Naive thymus-derived CD4-positive, alpha-beta T cell (primary cell): ENCODE measurements around the gene SUN3. TPM values are rescaled to one million over a fixed set of nuclear protein-coding genes. Genes with fewer than 3 reads are reported as not detected.

Experiments used
- ATAC-seq: fragments of 150-1000 bp; cut with Tn5 transposase; 2 replicates; pipeline ENCODE4 v1.10.0; 2021; ENCODE audit warnings: mild to moderate bottlenecking, moderate library complexity
- CTCF ChIA-PET: fragments of 350-600 bp; sonication (Branson Sonifier 250); formaldehyde crosslinking; loops from one replicate; lab custom pipeline; 2021; ENCODE audit warnings: antibody characterized with exemption; lab: Charles Lee
- POLR2A ChIA-PET: fragments of 350-600 bp; sonication (Branson Sonifier 250); formaldehyde crosslinking; loops from one replicate; lab custom pipeline; 2021; ENCODE audit warnings: antibody characterized with exemption, inconsistent platforms; lab: Charles Lee
- DNase-seq, 9 donors: peaks; one replicate each; pipeline versions ENCODE4 v3.0.0 to v3.0.0-alpha.2; 2020 to 2022; ENCODE audit warnings: mixed read lengths in 1 of 9
- H3K27ac ChIP-seq: one replicate; pipeline ENCODE4 v1.7.0; 2013; ENCODE audit warnings: mild to moderate bottlenecking, low read depth, low read length, moderate library complexity
- H3K27me3 ChIP-seq, 2 donors: one replicate each; pipeline ENCODE4 v1.7.0; 2013; ENCODE audit warnings: low read length in 2 of 2, mild to moderate bottlenecking in 2 of 2, moderate library complexity in 2 of 2; ENCODE audit not compliant: control insufficient read depth in 2 of 2, insufficient read depth in 2 of 2
- H3K36me3 ChIP-seq, 3 experiments: 1 replicate in 2 of 3; 2 replicates in 1 of 3; pipeline ENCODE4 v1.7.0; 2013; ENCODE audit warnings: low read length in 3 of 3, mild to moderate bottlenecking in 3 of 3, moderate library complexity in 1 of 3; ENCODE audit not compliant: insufficient read depth in 3 of 3, control insufficient read depth in 2 of 3
- H3K4me1 ChIP-seq, 2 donors: one replicate each; pipeline ENCODE4 v1.7.0; 2013; ENCODE audit warnings: low read length in 2 of 2, mild to moderate bottlenecking in 2 of 2, moderate library complexity in 1 of 2; ENCODE audit not compliant: control insufficient read depth in 2 of 2, insufficient read depth in 2 of 2
- H3K4me3 ChIP-seq: 2 replicates; pipeline ENCODE4 v1.7.0; 2013; ENCODE audit warnings: mild to moderate bottlenecking, low read length
- H3K9me3 ChIP-seq, 3 experiments: 1 replicate in 2 of 3; 2 replicates in 1 of 3; pipeline ENCODE4 v1.7.0; 2013; ENCODE audit warnings: low read length in 3 of 3; ENCODE audit not compliant: control insufficient read depth in 2 of 3
- H3K27ac Mint-ChIP-seq, 9 donors: one replicate each; pipeline ENCODE4 v1.8.0; 2020 to 2022; ENCODE audit warnings: mixed read lengths in 9 of 9, mild to moderate bottlenecking in 8 of 9, moderate library complexity in 5 of 9, inconsistent platforms in 2 of 9
- H3K27me3 Mint-ChIP-seq, 5 donors: one replicate each; pipeline ENCODE4 v1.8.0; 2021 to 2022; ENCODE audit warnings: mixed read lengths in 5 of 5, mild to moderate bottlenecking in 1 of 5
- H3K36me3 Mint-ChIP-seq, 5 donors: one replicate each; pipeline ENCODE4 v1.8.0; 2020 to 2022; ENCODE audit warnings: mixed read lengths in 5 of 5, mild to moderate bottlenecking in 3 of 5, inconsistent platforms in 1 of 5
- H3K4me1 Mint-ChIP-seq, 7 donors: one replicate each; pipeline ENCODE4 v1.8.0; 2020 to 2022; ENCODE audit warnings: mixed read lengths in 7 of 7, mild to moderate bottlenecking in 3 of 7, inconsistent platforms in 1 of 7
- H3K4me3 Mint-ChIP-seq, 10 donors: one replicate each; pipeline ENCODE4 v1.8.0; 2020 to 2022; ENCODE audit warnings: mild to moderate bottlenecking in 10 of 10, mixed read lengths in 10 of 10, moderate library complexity in 6 of 10, inconsistent platforms in 2 of 10
- H3K9me3 Mint-ChIP-seq, 11 donors: one replicate each; pipeline ENCODE4 v1.8.0; 2020 to 2022; ENCODE audit warnings: mixed read lengths in 11 of 11, mild to moderate bottlenecking in 4 of 11, inconsistent platforms in 1 of 11, moderate library complexity in 1 of 11
- intact Hi-C, 2 donors: fragments of 100-400 bp; cut with micrococcal nuclease; formaldehyde crosslinking; loops; one replicate each; pipeline ENCODE4 v1.15.1; 2023
- polyA plus RNA-seq, 2 donors: library from polyadenylated mRNA; unstranded; fragments of 300-500 nt; fragmentation: Illumina TruSeq; gene quantifications; one replicate each; pipeline ENCODE4 v1.2.3, GENCODE V29; 2021
- total RNA-seq, 6 experiments: library from RNA in 5 of 6; stranded (reverse) in 5 of 6; gene quantifications; 1 replicate in 5 of 6; 2 replicates in 1 of 6; pipeline ENCODE4 v1.2.3 and lab custom pipeline; 2021 to 2026

SUN3 gene
- total and polyA plus RNA-seq, 7 experiments from 2014 or later = 0.53 to 2.7 (median 1.2) TPM; not detected in 3

- no peak overlapping the region for H3K27ac Mint-ChIP-seq
- H3K4me1 ChIP-seq = no peaks in the 10 kb centered on the region
- no peaks in the 10 kb centered on the region for H3K27me3 ChIP-seq
- no peaks in the 10 kb centered on the region for H3K27me3 Mint-ChIP-seq
- POLR2A ChIA-PET = no interaction called here
- no peak for DNase-seq
- H3K4me3 Mint-ChIP-seq = no peak overlapping the region
- H3K27ac ChIP-seq = no peak overlapping the region
- peaks cover 0 to 11% (median 6%) of the 10 kb centered on the region in 5 donors for H3K36me3 Mint-ChIP-seq
- H3K4me1 Mint-ChIP-seq = no peaks in the 10 kb centered on the region
- CTCF ChIA-PET = interaction anchor here (0.5 to 1.0 kb wide), 2 partner anchors 93 to 161 kb away, joined by 4 to 7 read pairs; no protein-coding TSS in a partner anchor
- no peak overlapping the region for H3K4me3 ChIP-seq
- ATAC-seq = no peak
- H3K36me3 ChIP-seq = peaks cover 0 to 5% (median 0%) of the 10 kb centered on the region in 3 experiments
- no peaks in the 10 kb centered on the region for H3K9me3 Mint-ChIP-seq
- intact Hi-C loops = loop anchor here (10.0 kb wide), 3 partner anchors 765 to 1255 kb away; no protein-coding TSS in a partner anchor
- no peaks in the 10 kb centered on the region for H3K9me3 ChIP-seq
Measured at GRCh38 chr7:47949703-47950102, 79.2 kb downstream of the SUN3 start.

- no peak within 1 kb of the TSS for H3K4me3 ChIP-seq
- no peaks in the 10 kb centered on the region for H3K27me3 Mint-ChIP-seq
- CTCF ChIA-PET = interaction anchor here (0.7 to 0.8 kb wide), 2 partner anchors 85 to 207 kb away, joined by 4 read pairs; no protein-coding TSS in a partner anchor
- no peak within 1 kb of the TSS for H3K27ac Mint-ChIP-seq
- ATAC-seq (no peak), DNase-seq (no peak)
- no peaks in the 10 kb centered on the region for H3K27me3 ChIP-seq
- H3K4me1 ChIP-seq = no peaks in the 10 kb centered on the region
- H3K36me3 Mint-ChIP-seq = no peaks in the 10 kb centered on the region
- no peaks in the 10 kb centered on the region for H3K4me1 Mint-ChIP-seq
- POLR2A ChIA-PET = no interaction called here
- intact Hi-C loops = loop anchor here (10.0 kb wide), 3 partner anchors 767 to 1257 kb away; no protein-coding TSS in a partner anchor
- H3K9me3 Mint-ChIP-seq = no peaks in the 10 kb centered on the region
- peak within 1 kb of the TSS in 1 of 10 donors; percentile 50 for H3K4me3 Mint-ChIP-seq
- no peaks in the 10 kb centered on the region for H3K9me3 ChIP-seq
- no peaks in the 10 kb centered on the region for H3K36me3 ChIP-seq
- H3K27ac ChIP-seq = no peak within 1 kb of the TSS
Measured at GRCh38 chr7:47948141-47948790, 80.6 kb downstream of the SUN3 start, which contains the start of gene PKD1L1. Gene PKD1L1, minus strand, starts transcription at chr7:47948466. Its CDS starts 26 bp downstream, at chr7:47948440.

- ChIA-PET POLR2A (interaction anchor here (0.6 kb wide), 1 partner anchor 513 kb away, joined by 4 read pairs; no protein-coding TSS in a partner anchor), CTCF (no interaction called here)
- Mint-ChIP-seq H3K4me1 (no peaks in the 10 kb centered on the region), H3K27me3 (no peaks in the 10 kb centered on the region), H3K36me3 (no peaks in the 10 kb centered on the region), H3K27ac (no peak overlapping the region), H3K9me3 (no peaks in the 10 kb centered on the region), H3K4me3 (no peak overlapping the region)
- no peaks in the 10 kb centered on the region for H3K9me3 ChIP-seq
- no peaks in the 10 kb centered on the region for H3K27me3 ChIP-seq
- H3K36me3 ChIP-seq = no peaks in the 10 kb centered on the region
- no peak for ATAC-seq
- intact Hi-C loops = loop anchor here (10.0 kb wide), 3 partner anchors 767 to 1257 kb away; no protein-coding TSS in a partner anchor
- H3K27ac ChIP-seq = no peak overlapping the region
- H3K4me1 ChIP-seq = no peaks in the 10 kb centered on the region
- H3K4me3 ChIP-seq = no peak overlapping the region
- DNase-seq = no peak
Measured at GRCh38 chr7:47947355-47947749, 81.6 kb downstream of the SUN3 start.

- no peaks in the 10 kb centered on the region for H3K27me3 Mint-ChIP-seq
- intact Hi-C loops = loop anchor here (10.0 kb wide), 3 partner anchors 768 to 1258 kb away; no protein-coding TSS in a partner anchor
- POLR2A ChIA-PET = interaction anchor here (0.6 kb wide), 1 partner anchor 512 kb away, joined by 4 read pairs; no protein-coding TSS in a partner anchor
- no peaks in the 10 kb centered on the region for H3K9me3 ChIP-seq
- ATAC-seq (no peak), DNase-seq (no peak)
- no peaks in the 10 kb centered on the region for H3K36me3 Mint-ChIP-seq
- H3K27ac ChIP-seq = no peak overlapping the region
- no peaks in the 10 kb centered on the region for H3K4me1 ChIP-seq
- CTCF ChIA-PET = interaction anchor here (4.2 kb wide), 1 partner anchor 163 kb away, joined by 46 read pairs; no protein-coding TSS in a partner anchor
- no peaks in the 10 kb centered on the region for H3K9me3 Mint-ChIP-seq
- no peak overlapping the region for H3K4me3 Mint-ChIP-seq
- no peaks in the 10 kb centered on the region for H3K36me3 ChIP-seq
- no peaks in the 10 kb centered on the region for H3K4me1 Mint-ChIP-seq
- no peak overlapping the region for H3K27ac Mint-ChIP-seq
- H3K27me3 ChIP-seq = no peaks in the 10 kb centered on the region
- H3K4me3 ChIP-seq = no peak overlapping the region
Measured at GRCh38 chr7:47946581-47947354, 82.1 kb downstream of the SUN3 start.

GRCh38 chr7:47945261-47946015 lies 83.5 kb downstream of the SUN3 start:
- no peaks in the 10 kb centered on the region for H3K9me3 Mint-ChIP-seq
- ATAC-seq = peak; percentile 54

More at GRCh38 chr7:47945261-47946015, 83.5 kb downstream of the SUN3 start:
- Mint-ChIP-seq H3K4me1 (no peaks in the 10 kb centered on the region), H3K27ac (no peak overlapping the region), H3K4me3 (no peak overlapping the region), H3K27me3 (no peaks in the 10 kb centered on the region), H3K36me3 (no peaks in the 10 kb centered on the region)
- CTCF ChIA-PET = interaction anchor here (0.6 to 4.2 kb wide), 8 partner anchors 26 to 210 kb away, joined by 3 to 46 read pairs (median 4); no protein-coding TSS in a partner anchor
- peak; percentile 34 to 69 (median 56) for DNase-seq
- Histone ChIP-seq H3K36me3 (no peaks in the 10 kb centered on the region), H3K4me3 (no peak overlapping the region), H3K27me3 (no peaks in the 10 kb centered on the region), H3K4me1 (no peaks in the 10 kb centered on the region), H3K9me3 (no peaks in the 10 kb centered on the region), H3K27ac (no peak overlapping the region)
- intact Hi-C loops = loop anchor here (1.0 to 10.0 kb wide), 7 partner anchors 24 to 1259 kb away; no protein-coding TSS in a partner anchor
- POLR2A ChIA-PET = interaction anchor here (1.3 kb wide), 1 partner anchor 165 kb away, joined by 3 read pairs; no protein-coding TSS in a partner anchor
